ENCODE measurements around the gene TTC12.

The TTC12 gene

GRCh38 chr11:113316256-113316655, 1.9 kb downstream of the TTC12 start:
- DNase-seq (ENCODE audit: low spot score): no peak
- in situ Hi-C loops (cut with MboI; ENCODE audit: low sequenced_read_pairs, unreplicated experiment): no loop called here
- no peak for TF ChIP-seq CTCF (IDR thresholded peaks at IDR 0.05; ENCODE audit: borderline replicate concordance, control extremely low read depth, extremely low read depth, insufficient read depth, missing control alignments)

- no peak for TF ChIP-seq CTCF (IDR thresholded peaks at IDR 0.05; ENCODE audit: borderline replicate concordance, control extremely low read depth, extremely low read depth, insufficient read depth, missing control alignments)
- DNase-seq (ENCODE audit: low spot score): no peak
- in situ Hi-C loops (cut with MboI; ENCODE audit: low sequenced_read_pairs, unreplicated experiment): no loop called here
These were observed 3.0 kb downstream of the TTC12 start for GRCh38 chr11:113317339-113317738.

GRCh38 chr11:113319085-113319484, 4.7 kb downstream of the TTC12 start:
- in situ Hi-C loops (cut with MboI; ENCODE audit: low sequenced_read_pairs, unreplicated experiment): no loop called here
- TF ChIP-seq CTCF (IDR thresholded peaks at IDR 0.05; ENCODE audit: borderline replicate concordance, control extremely low read depth, extremely low read depth, insufficient read depth, missing control alignments): no peak

GRCh38 chr11:113322158-113322557, 7.8 kb downstream of the TTC12 start:
- in situ Hi-C loops (cut with MboI; ENCODE audit: low sequenced_read_pairs, unreplicated experiment): no loop called here
- DNase-seq (ENCODE audit: low spot score): no peak
- no peak for TF ChIP-seq CTCF (IDR thresholded peaks at IDR 0.05; ENCODE audit: borderline replicate concordance, control extremely low read depth, extremely low read depth, insufficient read depth, missing control alignments)

More at GRCh38 chr11:113319085-113319484, 4.7 kb downstream of the TTC12 start:
- no peak for DNase-seq (ENCODE audit: low spot score)

GRCh38 chr11:113324250-113324649, 9.9 kb downstream of the TTC12 start:
- TF ChIP-seq CTCF (IDR thresholded peaks at IDR 0.05; ENCODE audit: borderline replicate concordance, control extremely low read depth, extremely low read depth, insufficient read depth, missing control alignments): no peak
- DNase-seq (ENCODE audit: low spot score): no peak
- in situ Hi-C loops (cut with MboI; ENCODE audit: low sequenced_read_pairs, unreplicated experiment): no loop called here

- in situ Hi-C loops (cut with MboI; ENCODE audit: low sequenced_read_pairs, unreplicated experiment): no loop called here
- no peak for DNase-seq (ENCODE audit: low spot score)
- no peak for TF ChIP-seq CTCF (IDR thresholded peaks at IDR 0.05; ENCODE audit: borderline replicate concordance, control extremely low read depth, extremely low read depth, insufficient read depth, missing control alignments)
These were observed 15.3 kb downstream of the TTC12 start for GRCh38 chr11:113329725-113330124.

- TF ChIP-seq CTCF (IDR thresholded peaks at IDR 0.05; ENCODE audit: borderline replicate concordance, control extremely low read depth, extremely low read depth, insufficient read depth, missing control alignments): no peak
- no peak for DNase-seq (ENCODE audit: low spot score)
- in situ Hi-C loops (cut with MboI; ENCODE audit: low sequenced_read_pairs, unreplicated experiment): no loop called here
These were observed 17.1 kb downstream of the TTC12 start for GRCh38 chr11:113331441-113331840.
